ENCODE data around the gene GSE1. TPM values are rescaled to one million over a fixed set of nuclear protein-coding genes. Genes with fewer than 3 reads are reported as not detected.

GSE1 gene
- total and polyA plus RNA-seq, 2 of the 13 experiments (the other 11 are each of a cell fraction or from before 2014, with no cell fraction given), result 16.1 to 31.2 TPM

- POLR2A ChIA-PET, result no interaction called here
- 38% methylated on average over 18 of the region's 20 CpGs for WGBS (ENCODE audit: low lambda C conversion rate)
- in situ Hi-C loops (cut with HindIII; ENCODE audit: extremely low pct_ligation_motif_present, low pct_unique_long_range_greater_than_20kb) (no loop called here), intact Hi-C loops (cut with micrococcal nuclease; ENCODE audit: unreplicated experiment) (no loop called here)
- Histone ChIP-seq H3K27me3 (ENCODE audit: control insufficient read depth in 1 of 2, insufficient read depth in 2 of 2, low read length in 2 of 2) (peaks cover 3 to 12% of the 10 kb centered on the region in 2 experiments; a peak in 3 of 5 replicates), H3K4me1 (ENCODE audit: insufficient read depth, low read length) (peaks cover 18% of the 10 kb centered on the region), H3K4me3 (replicated peaks in 1 of 3; ENCODE audit: insufficient read depth in 1 of 3, low read depth in 2 of 3, low read length in 3 of 3) (no peak overlapping the region), H4K20me1 (ENCODE audit: insufficient read depth, low read length) (peaks cover 3% of the 10 kb centered on the region; the same call in 1 of the 2 replicates), H3K4me2 (ENCODE audit: low read depth, low read length) (no peak overlapping the region), H2AFZ (ENCODE audit: low read length) (no peak overlapping the region), H3K9me3 (ENCODE audit: low read length) (no peaks in the 10 kb centered on the region), H3K79me2 (ENCODE audit: insufficient read depth, low read length) (no peaks in the 10 kb centered on the region), H3K36me3 (replicated peaks in 1 of 2; ENCODE audit: control insufficient read depth in 1 of 2, insufficient read depth in 2 of 2, low read length in 2 of 2) (no peaks in the 10 kb centered on the region), H3K9ac (ENCODE audit: insufficient read depth, low read depth, low read length) (no peak overlapping the region), H3K27ac (ENCODE audit: extremely low read length, insufficient read depth, low read length) (no peak overlapping the region)
- FAIRE-seq (no peak), DNase-seq (ENCODE audit: low spot score) (no peak), ATAC-seq (no peak)
- no TSS peak for BruUV-seq (replicated peaks)
- TF ChIP-seq ZNF687 (CRISPR knock-in tag; IDR thresholded peaks at IDR 0.05) (peak; percentile 20; the same call in 1 of the 2 replicates), ZNF274 (CRISPR knock-in tag; IDR thresholded peaks at IDR 0.05) (0 out of 2 replicates have a peak, but pooled peaks have one; percentile 22), TRIM24 (CRISPR knock-in tag; IDR thresholded peaks at IDR 0.05) (no peak), PRDM4 (CRISPR knock-in tag; IDR thresholded peaks at IDR 0.05; ENCODE audit: borderline replicate concordance) (no peak), DBP (CRISPR knock-in tag; IDR thresholded peaks at IDR 0.05; ENCODE audit: not compliant biosample characterization) (no peak), NR2F1 (CRISPR knock-in tag; IDR thresholded peaks at IDR 0.05) (no peak), IKZF5 (CRISPR knock-in tag; IDR thresholded peaks at IDR 0.05) (no peak), NR2F2 (IDR thresholded peaks at IDR 0.05; ENCODE audit: borderline replicate concordance, low read depth) (no peak)
- CTCF ChIA-PET (ENCODE audit: low intra/inter-chr PET ratio, low total read pairs), result no interaction called here
Measured at GRCh38 chr16:85722128-85722893, 109.2 kb downstream of the GSE1 start.
